GM19025 (cell line): Measurements from ENCODE around the gene NBPF20.
"Not testable (repeated sequence)": the region's sequence is repeated elsewhere in the genome, so short reads cannot be mapped to it uniquely, and the experiment has no call there.

Experiments used
- ATAC-seq: cut with Tn5 transposase; IDR thresholded peaks from one replicate; pipeline ENCODE4 v1.9.1; 2021; ENCODE audit warnings: mild to moderate bottlenecking, low read depth, moderate library complexity; ENCODE audit not compliant: unreplicated experiment

Gene NBPF20

GRCh38 chr1:145425436-145426029 lies at the start of gene NBPF20:
Gene NBPF20 (minus strand): TSS chr1:145425603. CDS start chr1:145405272, 20,331 bp downstream.
- peak; percentile 95 for ATAC-seq

GRCh38 chr1:145474837-145475368 lies 49.5 kb upstream of the NBPF20 start:
- not testable (repeated sequence) for ATAC-seq

GRCh38 chr1:145472731-145473130 lies 47.3 kb upstream of the NBPF20 start:
- not testable (repeated sequence) for ATAC-seq

DNA sequence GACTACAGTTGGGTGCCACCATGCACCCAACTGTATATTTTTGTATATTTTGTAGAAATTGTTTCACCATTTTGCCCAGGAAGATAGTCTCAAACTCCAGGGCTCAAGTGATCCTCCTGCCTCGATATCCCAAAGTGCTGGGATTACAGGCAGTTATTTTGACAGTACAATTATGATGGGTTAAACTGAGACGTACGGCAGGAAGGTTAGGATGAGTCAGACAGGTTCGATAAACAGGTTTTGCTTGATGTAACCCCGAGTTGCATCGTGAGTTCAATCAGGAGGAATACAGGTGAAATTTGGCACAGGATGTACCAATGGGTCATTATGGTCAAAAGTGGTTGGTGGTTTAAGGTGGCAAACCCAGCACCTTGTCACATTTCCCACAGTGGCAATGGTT lies 46.0 kb upstream of the NBPF20 start:
- not testable (repeated sequence) for ATAC-seq

GRCh38 chr1:145465405-145466144 lies 40.2 kb upstream of the NBPF20 start:
- peak; percentile 93 for ATAC-seq

DNA sequence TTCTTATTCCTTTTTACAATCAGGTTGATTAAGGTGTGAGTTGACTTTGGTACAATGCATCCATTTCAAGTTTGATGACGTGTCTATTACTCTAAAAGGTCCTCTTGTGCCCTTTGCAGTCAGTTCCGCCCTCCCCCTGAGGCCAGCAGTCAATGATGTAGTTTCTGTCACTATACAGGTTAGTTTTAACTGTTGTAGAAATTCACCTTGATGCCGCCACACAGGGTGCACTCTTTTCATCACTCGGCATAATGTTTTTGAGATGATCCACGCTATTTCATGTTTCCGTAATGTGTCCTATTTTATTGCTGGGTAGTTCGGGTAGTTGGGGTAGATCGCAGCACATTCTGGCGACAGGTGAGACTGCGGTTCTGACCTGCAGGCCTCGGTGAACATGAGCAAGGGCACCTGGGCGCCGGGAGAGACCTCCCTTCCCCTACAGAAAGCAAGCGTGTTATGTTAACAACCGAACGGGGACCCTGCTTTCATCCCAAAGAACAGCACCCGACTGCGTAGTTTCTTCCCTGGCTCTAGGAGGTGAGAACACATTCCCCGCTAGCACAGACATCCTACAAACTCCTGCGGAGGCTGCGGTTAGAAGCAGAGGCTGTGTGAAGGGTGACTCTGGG lies 39.4 kb upstream of the NBPF20 start:
- ATAC-seq = peak; percentile 15

- ATAC-seq = not testable (repeated sequence)
These were observed 38.6 kb upstream of the NBPF20 start for GRCh38 chr1:145464017-145464416.

- not testable (repeated sequence) for ATAC-seq
These were observed 35.3 kb upstream of the NBPF20 start for GRCh38 chr1:145460684-145461083.

DNA sequence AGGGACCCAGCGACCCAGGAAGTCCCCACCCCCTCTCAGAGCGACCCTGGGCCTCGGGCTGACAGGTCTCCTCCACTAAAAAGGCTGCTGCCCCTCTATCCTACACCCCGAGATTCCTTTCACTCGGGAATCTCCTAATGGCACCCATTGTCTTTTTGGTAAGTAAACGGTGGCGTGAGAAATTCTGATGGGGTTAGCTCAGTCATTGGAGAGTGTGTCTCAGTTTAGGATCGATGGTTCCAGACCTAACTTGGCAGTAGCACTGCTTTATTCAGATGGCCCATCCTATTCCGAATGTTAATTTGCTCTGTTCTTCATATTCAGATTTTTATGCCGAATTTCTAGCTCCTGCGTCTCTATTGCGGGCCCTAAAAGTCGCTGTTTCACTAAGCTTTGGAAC lies 34.6 kb upstream of the NBPF20 start:
- not testable (repeated sequence) for ATAC-seq

- ATAC-seq = not testable (repeated sequence)
These were observed 34.2 kb upstream of the NBPF20 start for GRCh38 chr1:145459591-145459990.

DNA sequence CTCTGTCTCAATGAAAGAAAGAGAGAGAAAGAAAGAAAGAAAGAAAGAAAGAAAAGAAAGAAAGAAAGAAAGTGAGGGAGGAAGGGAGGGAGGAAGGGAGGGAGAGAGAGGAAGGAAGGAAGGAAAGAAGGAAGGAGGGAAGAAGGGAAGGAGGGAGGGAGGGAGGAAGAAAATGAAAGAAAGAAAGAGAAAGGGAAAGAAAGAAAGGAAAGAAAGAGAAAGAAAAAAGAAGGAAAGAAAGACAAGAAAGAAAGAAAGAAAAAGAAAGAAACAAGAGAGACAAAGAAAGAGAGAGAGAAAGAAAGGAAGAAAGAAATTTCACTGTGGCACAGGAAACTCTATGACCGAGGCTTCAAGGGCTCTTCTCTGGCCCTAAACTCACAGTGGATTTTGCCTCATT lies 33.7 kb upstream of the NBPF20 start:
- ATAC-seq = not testable (repeated sequence)

DNA sequence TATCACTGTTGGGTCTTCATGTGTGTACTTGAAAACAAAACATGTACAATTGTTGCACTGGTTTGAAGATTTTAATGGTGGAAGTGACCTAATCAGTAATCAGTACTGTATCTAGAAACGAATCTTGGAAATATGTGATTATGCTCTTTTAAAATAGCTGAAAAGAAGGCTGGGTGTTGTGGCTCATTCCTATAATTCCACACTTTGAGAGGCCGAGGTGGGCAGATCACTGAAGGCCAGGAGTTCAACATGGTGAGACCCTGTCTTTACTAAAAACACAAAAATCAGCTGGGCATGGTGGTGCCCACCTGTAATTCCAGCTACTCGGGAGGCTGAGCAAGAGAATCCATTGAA lies 29.4 kb upstream of the NBPF20 start:
- ATAC-seq = not testable (repeated sequence)

DNA sequence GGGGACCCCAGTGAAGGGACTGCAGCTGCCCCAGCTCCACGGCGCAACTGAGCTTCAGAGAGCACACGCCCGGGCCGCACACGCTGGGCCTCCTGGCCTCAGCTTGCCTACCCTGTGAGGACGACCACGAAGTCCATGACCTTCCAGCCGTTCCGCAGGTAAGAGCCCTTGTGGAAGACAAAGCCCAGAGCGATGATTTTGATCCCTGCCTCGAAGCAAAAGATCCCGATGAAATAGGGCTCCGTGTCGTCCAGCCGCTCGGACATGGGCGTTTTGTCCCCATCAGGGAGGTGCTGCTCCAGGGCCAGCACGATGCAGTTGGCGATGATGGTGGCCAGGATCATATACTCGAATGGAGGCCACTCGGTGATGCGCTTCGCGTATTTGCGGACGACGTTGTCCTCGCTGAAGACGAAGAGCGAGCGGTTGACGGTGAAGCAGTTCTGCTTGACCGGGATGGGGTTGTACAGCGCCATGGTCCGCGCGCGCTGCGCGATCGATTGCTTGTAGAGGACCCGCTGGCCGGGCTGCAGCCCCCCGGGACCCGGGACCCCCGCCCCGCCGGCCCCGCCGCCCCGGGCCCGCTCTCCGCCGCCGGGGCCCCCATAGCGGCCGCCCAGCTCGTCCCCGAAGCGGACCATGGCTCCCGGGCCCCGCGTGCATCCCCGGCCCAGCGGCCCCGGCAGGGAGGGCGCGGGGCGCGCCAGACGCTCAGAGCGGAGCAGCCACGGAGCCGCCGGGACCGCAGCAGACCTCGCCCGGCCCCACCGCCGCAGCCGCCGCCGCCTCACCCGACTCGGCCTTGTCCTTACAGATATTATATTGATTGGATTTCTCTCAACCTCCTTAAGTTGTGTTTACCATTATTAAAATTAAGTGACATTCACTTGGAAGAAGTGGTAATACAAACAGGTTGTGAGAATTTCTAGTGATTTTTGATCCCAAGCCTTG lies 28.7 kb upstream of the NBPF20 start:
- ATAC-seq = not testable (repeated sequence)

GRCh38 chr1:145452506-145452905 lies 27.1 kb upstream of the NBPF20 start:
- not testable (repeated sequence) for ATAC-seq

- not testable (repeated sequence) for ATAC-seq
These were observed 26.5 kb upstream of the NBPF20 start for GRCh38 chr1:145451914-145452313.

DNA sequence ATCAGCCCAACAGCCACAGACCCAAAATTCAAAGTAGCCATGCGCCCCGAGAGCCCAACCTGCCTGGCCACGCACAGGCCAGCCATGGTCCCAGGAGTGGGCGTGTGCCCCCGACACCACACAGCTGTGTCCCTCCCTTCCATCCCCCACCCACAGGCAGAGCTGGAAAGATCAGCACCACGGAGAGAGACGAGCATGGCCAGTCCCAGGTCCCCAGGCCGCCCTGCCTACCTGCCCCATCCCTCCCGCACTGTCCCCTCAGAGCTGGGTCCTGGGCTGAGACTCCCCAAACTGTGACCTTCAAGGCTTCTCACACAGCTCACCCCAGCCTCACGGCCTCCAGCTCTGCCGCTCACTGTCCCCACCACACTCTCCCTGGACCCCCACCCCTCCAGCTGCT lies 19.8 kb upstream of the NBPF20 start:
- not testable (repeated sequence) for ATAC-seq

- not testable (repeated sequence) for ATAC-seq
These were observed 16.9 kb upstream of the NBPF20 start for GRCh38 chr1:145442340-145442739.

DNA sequence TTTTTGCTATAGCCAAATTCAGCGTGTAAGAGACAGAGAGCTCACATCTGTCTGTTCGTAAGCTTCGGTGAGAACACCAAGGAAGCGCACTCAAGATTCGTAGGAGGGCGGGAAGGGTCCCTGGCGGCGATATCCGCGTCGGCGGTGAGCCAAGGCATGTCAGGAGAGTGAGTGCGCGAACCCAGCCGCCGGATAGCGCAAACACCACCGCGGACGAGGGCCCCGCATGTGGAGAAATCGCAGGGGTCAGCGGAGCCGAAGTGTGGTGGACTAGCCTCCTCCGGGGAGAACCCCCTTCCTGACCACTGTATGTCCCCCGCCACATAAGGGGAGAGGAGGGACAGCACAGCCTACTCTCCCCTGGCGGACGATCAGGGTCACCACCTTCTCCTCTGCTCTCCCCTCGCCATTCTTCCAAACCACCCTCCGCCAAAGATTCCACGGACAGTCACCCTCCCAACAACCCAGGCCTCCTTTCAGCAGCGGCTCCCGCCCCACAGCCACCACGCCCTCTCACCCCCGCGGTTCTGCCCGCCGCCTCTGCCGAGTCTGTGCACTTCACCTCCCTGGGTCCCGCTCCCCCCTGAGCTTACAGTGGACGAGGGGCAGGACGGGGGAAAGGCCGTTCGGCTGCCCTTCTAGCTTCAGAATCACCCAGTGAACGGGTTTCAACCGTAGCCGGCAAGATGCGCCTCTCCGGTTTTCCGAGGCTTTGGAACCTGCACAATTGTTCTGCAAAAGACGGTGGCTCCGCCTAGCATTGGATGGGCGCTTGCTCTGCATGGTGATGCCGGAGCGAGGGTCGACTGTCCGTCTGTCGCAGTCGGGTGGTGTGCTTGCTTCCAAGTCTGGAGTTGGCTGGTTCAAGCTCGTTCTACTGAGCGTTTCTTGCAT lies 6.2 kb upstream of the NBPF20 start:
- not testable (repeated sequence) for ATAC-seq

DNA sequence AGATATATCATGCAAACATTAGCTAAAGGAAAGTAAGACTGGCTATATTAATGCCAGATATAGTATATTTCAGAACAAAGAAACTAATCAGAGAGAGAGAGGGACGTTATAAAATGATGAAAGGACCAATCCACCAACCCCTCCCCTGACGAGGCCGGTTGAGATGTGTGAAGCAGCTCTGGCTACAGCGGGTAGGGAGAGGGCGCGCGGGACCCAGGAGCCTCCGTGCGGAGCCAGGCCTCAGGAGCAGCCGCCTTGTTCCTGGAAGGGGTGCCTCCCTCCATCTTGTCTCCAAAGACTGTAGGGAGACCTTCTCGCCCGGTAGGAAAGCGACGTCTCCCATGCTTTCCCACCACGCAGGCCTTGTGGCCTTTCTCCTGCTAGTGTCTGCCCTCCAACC lies 5.4 kb upstream of the NBPF20 start:
- ATAC-seq = not testable (repeated sequence)
